SK-N-SH (cell line): ENCODE measurements around the gene OPCML. TPM values are rescaled to one million over a fixed set of nuclear protein-coding genes. Genes with fewer than 3 reads are reported as not detected.

Source experiments
- CTCF ChIA-PET: fragments of 300-600, 350-600 bp; formaldehyde crosslinking; extraction: SDS; loops from one replicate; lab custom pipeline; 2021; lab: Yijun Ruan, JAX
- POLR2A ChIA-PET: fragments of 350-600 bp; sonication (Branson Sonifier 250); formaldehyde crosslinking; extraction: SDS; loops from one replicate; lab custom pipeline; 2020; ENCODE audit warnings: antibody characterized with exemption, inconsistent platforms; lab: Yijun Ruan, JAX
- DNase-seq: peaks from one replicate; pipeline ENCODE4 v3.0.0; 2012
- H2AFZ ChIP-seq: fragments of 200-600 bp; sonication (generic); 2 replicates; pipeline ENCODE4 v1.8.1; 2016; ENCODE audit warnings: antibody characterized with exemption, mild to moderate bottlenecking, low read depth
- H3F3A ChIP-seq: fragments of 200-600 bp; sonication (generic); replicated peaks from 2 replicates; pipeline ENCODE3; 2016; ENCODE audit warnings: antibody characterized with exemption, mild to moderate bottlenecking; ENCODE audit not compliant: insufficient read depth
- H3K27ac ChIP-seq, 2 experiments: fragments of 200-500 bp in 1 of 2; fragments of 200-600 bp in 1 of 2; sonication (Bioruptor generic) in 1 of 2; sonication (generic), shearing (Covaris generic) in 1 of 2; 2 replicates each; pipeline versions ENCODE4 v1.5.1 to v1.6.1; 2014 to 2016; ENCODE audit warnings: low read depth in 2 of 2, inconsistent platforms in 1 of 2, low read length in 1 of 2, mild to moderate bottlenecking in 1 of 2, mixed read lengths in 1 of 2
- H3K27me3 ChIP-seq: fragments of 200-600 bp; sonication (generic), shearing (Covaris generic); 2 replicates; pipeline ENCODE4 v1.6.1; 2016; ENCODE audit warnings: mixed run types; ENCODE audit not compliant: insufficient read depth
- H3K36me3 ChIP-seq, 2 experiments: fragments of 200-500 bp in 1 of 2; fragments of 200-600 bp in 1 of 2; sonication (Bioruptor generic) in 1 of 2; sonication (generic) in 1 of 2; replicated peaks in 1 of 2; 2 replicates each; pipeline versions ENCODE3 to v1.5.1; 2014 to 2016; ENCODE audit warnings: low read length in 1 of 2, mild to moderate bottlenecking in 1 of 2; ENCODE audit not compliant: insufficient read depth in 2 of 2, control insufficient read depth in 1 of 2
- H3K4me1 ChIP-seq, 2 experiments: fragments of 200-500 bp in 1 of 2; fragments of 200-600 bp in 1 of 2; sonication (Bioruptor generic) in 1 of 2; sonication (generic), shearing (Covaris generic) in 1 of 2; 2 replicates each; pipeline versions ENCODE4 v1.5.1 to v1.6.1; 2014 to 2016; ENCODE audit warnings: low read depth in 1 of 2, low read length in 1 of 2, mixed run types in 1 of 2; ENCODE audit not compliant: insufficient read depth in 2 of 2, control insufficient read depth in 1 of 2
- H3K4me2 ChIP-seq: fragments of 200-600 bp; sonication (generic), shearing (Covaris generic); 2 replicates; pipeline ENCODE4 v1.6.1; 2017; ENCODE audit warnings: mixed run types
- H3K4me3 ChIP-seq, 2 experiments: fragments of 200-500 bp in 1 of 2; fragments of 200-600 bp in 1 of 2; sonication (Bioruptor generic) in 1 of 2; sonication (generic), shearing (Covaris generic) in 1 of 2; 2 replicates each; pipeline versions ENCODE4 v1.5.1 to v1.8.1; 2014 to 2016; ENCODE audit warnings: low read depth in 2 of 2, inconsistent platforms in 1 of 2, low read length in 1 of 2, mild to moderate bottlenecking in 1 of 2, mixed read lengths in 1 of 2, moderate library complexity in 1 of 2
- H3K79me2 ChIP-seq: fragments of 200-600 bp; sonication (generic); 2 replicates; pipeline ENCODE4 v1.8.1; 2017; ENCODE audit warnings: mild to moderate bottlenecking; ENCODE audit not compliant: insufficient read depth
- H3K9ac ChIP-seq: fragments of 200-600 bp; sonication (generic); 2 replicates; pipeline ENCODE4 v1.6.1; 2017; ENCODE audit warnings: mixed run types
- H3K9me2 ChIP-seq: fragments of 200-600 bp; sonication (generic); 2 replicates; pipeline ENCODE4 v1.6.1; 2017; ENCODE audit warnings: mixed run types
- H3K9me3 ChIP-seq: fragments of 200-600 bp; sonication (generic); 2 replicates; pipeline ENCODE4 v1.6.1; 2017; ENCODE audit warnings: mixed run types, mild to moderate bottlenecking, moderate library complexity
- H4K20me1 ChIP-seq: fragments of 200-600 bp; sonication (generic); 2 replicates; pipeline ENCODE4 v1.6.1; 2017; ENCODE audit warnings: mild to moderate bottlenecking, mixed run types; ENCODE audit not compliant: insufficient read depth
- ELF1 ChIP-seq: IDR thresholded peaks from 2 replicates; pipeline ENCODE4 v1.4.0; 2012
- FOSL2 ChIP-seq: IDR thresholded peaks from 2 replicates; pipeline ENCODE4 v1.4.0; 2012; ENCODE audit warnings: low read depth, mild to moderate bottlenecking, moderate library complexity, borderline replicate concordance
- FOXJ3 ChIP-seq: sonication (generic); formaldehyde crosslinking; IDR thresholded peaks from 2 replicates; pipeline ENCODE4 v1.5.1; 2020; ENCODE audit warnings: mild to moderate bottlenecking, missing genetic modification reagents
- IRF3 ChIP-seq: fragments of 150-350 bp; IDR thresholded peaks from 2 replicates; pipeline ENCODE4 v1.6.1; 2016; ENCODE audit warnings: mild to moderate bottlenecking, low read depth, low read length
- MXI1 ChIP-seq: IDR thresholded peaks from 2 replicates; pipeline ENCODE4 v1.6.1; 2012; ENCODE audit warnings: mild to moderate bottlenecking, low read depth, low read length, improper control_type of control experiment
- PBX3 ChIP-seq: IDR thresholded peaks from 2 replicates; pipeline ENCODE4; 2012
- RAD21 ChIP-seq: IDR thresholded peaks from 2 replicates; pipeline ENCODE4 v1.6.1; 2012; ENCODE audit warnings: mild to moderate bottlenecking, low read length
- RCOR1 ChIP-seq: fragments of 150-350 bp; IDR thresholded peaks from 2 replicates; pipeline ENCODE4 v1.6.1; 2017; ENCODE audit warnings: antibody characterized with exemption, low read length
- REST ChIP-seq: IDR thresholded peaks from 2 replicates; pipeline ENCODE4 v1.6.1; 2012; ENCODE audit warnings: mild to moderate bottlenecking, low read depth, low read length, moderate library complexity
- TEAD4 ChIP-seq: IDR thresholded peaks from 2 replicates; pipeline ENCODE4 v1.4.0; 2012; ENCODE audit warnings: mild to moderate bottlenecking, borderline replicate concordance; ENCODE audit not compliant: insufficient read depth
- YY1 ChIP-seq: IDR thresholded peaks from 2 replicates; pipeline ENCODE4 v1.4.0; 2012; ENCODE audit warnings: low read depth, mild to moderate bottlenecking
- WGBS: methylation state at CpG from one replicate; pipeline ENCODE4 v1.1.6; 2017; ENCODE audit warnings: low lambda C conversion rate; 5-methylcytosine and 5-hydroxymethylcytosine counted together
- polyA plus RNA-seq, 3 experiments: library from polyadenylated mRNA; depleted of rRNA; stranded (reverse); fragments of >200 nt; gene quantifications; 2 replicates each; pipeline ENCODE4 v1.2.3, GENCODE V29; 2012
- TF ChIP-seq, protein P1 (sequence below): IDR thresholded peaks from 2 replicates; pipeline ENCODE4 v1.4.0; 2012; ENCODE audit warnings: low read depth

OPCML gene
- polyA plus RNA-seq, 1 of the 3 experiments (the other 2 are of a cell fraction), result not detected

DNA sequence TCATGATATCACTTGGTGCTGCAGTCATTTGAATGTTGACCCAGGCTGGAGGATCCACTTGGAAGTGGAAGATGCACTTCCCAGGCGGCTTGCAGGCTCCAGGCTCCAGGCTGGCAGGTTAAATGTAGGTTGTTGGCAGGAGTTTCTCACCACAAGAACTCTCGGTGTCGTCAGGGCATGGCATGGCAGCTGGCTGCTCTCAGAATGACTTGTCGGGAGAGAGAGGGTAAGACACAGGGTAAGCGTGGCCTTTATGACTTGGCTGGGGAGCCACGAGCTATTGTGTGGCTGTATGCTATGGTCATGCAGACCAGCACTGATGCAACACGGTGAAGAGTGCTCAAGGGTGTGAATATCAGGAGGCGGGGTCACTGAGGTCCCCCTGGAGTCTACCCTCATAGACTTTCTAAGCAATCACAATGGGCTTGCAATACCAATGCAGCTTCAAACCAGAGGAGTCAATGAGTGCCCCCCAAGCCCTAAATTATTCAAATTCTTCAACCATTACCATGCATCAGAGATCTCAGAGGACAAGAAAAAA lies 1027.7 kb downstream of the OPCML start (continued):
- no peak for TF ChIP-seq ELF1
- TF ChIP-seq FOXJ3 (CRISPR knock-in tag), result no peak
- TF ChIP-seq TEAD4, result no peak
- TF ChIP-seq, protein P1, sequence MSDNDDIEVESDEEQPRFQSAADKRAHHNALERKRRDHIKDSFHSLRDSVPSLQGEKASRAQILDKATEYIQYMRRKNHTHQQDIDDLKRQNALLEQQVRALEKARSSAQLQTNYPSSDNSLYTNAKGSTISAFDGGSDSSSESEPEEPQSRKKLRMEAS, result no peak
- TF ChIP-seq IRF3, result no peak
- TF ChIP-seq RCOR1, result no peak

DNA sequence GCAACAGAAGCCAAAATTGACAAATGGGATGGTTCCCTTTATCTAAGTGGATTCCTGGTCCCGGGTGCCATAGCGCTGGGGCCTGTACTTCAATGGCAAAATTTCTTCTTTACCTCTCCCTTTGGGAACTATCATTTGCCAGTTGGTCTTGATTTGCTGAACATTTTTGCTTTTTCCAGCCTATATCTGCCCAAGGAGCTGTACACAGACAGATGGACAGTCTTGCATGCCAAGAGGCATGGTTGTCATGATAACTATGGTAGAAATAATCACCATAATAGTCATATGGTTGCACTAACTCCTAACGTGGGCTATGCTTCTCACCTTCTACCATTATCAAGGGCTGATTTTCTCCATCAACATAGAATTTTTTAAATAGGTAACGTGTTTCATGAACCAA lies 1030.9 kb downstream of the OPCML start:
- ChIA-PET CTCF (no interaction called here), POLR2A (no interaction called here)
- no peaks in the 10 kb centered on the region for H3K27me3 ChIP-seq
- no peak overlapping the region for H3K9ac ChIP-seq
- WGBS, result 22% methylated on average over 4 of the region's 4 CpGs
- no peak for TF ChIP-seq REST
- no peak for TF ChIP-seq YY1
- no peak for TF ChIP-seq MXI1
- TF ChIP-seq PBX3, result no peak
- TF ChIP-seq FOSL2, result no peak
- TF ChIP-seq ELF1, result no peak
- no peak for TF ChIP-seq RAD21
- H3K4me3 ChIP-seq, result no peak overlapping the region
- H3K36me3 ChIP-seq, result no peaks in the 10 kb centered on the region
- H3F3A ChIP-seq, result no peaks in the 10 kb centered on the region
- no peaks in the 10 kb centered on the region for H3K9me2 ChIP-seq
- no peak for DNase-seq
- H3K4me1 ChIP-seq, result no peaks in the 10 kb centered on the region
- H3K27ac ChIP-seq, result no peak overlapping the region
- H3K4me2 ChIP-seq, result no peak overlapping the region
- H4K20me1 ChIP-seq, result no peaks in the 10 kb centered on the region
- no peaks in the 10 kb centered on the region for H3K9me3 ChIP-seq
- H2AFZ ChIP-seq, result no peak overlapping the region
- no peaks in the 10 kb centered on the region for H3K79me2 ChIP-seq
